Endodermal cell (in vitro differentiated cells): Measurements from ENCODE around the gene GATB. TPM values are rescaled to one million over a fixed set of nuclear protein-coding genes. Genes with fewer than 3 reads are reported as not detected.

Source experiments
- DNase-seq: peaks from one replicate; pipeline ENCODE4 v3.0.0-alpha.2; 2017
- H3K27ac ChIP-seq: 2 replicates; pipeline ENCODE4 v1.5.1; 2013; ENCODE audit warnings: mild to moderate bottlenecking, low read depth, low read length, moderate library complexity
- H3K27me3 ChIP-seq: 2 replicates; pipeline ENCODE4 v1.6.1; 2013; ENCODE audit warnings: mild to moderate bottlenecking, low read length, moderate library complexity; ENCODE audit not compliant: insufficient read depth, control insufficient read depth, poor library complexity, severe bottlenecking
- H3K36me3 ChIP-seq: 2 replicates; pipeline ENCODE4 v1.7.0; 2013; ENCODE audit warnings: mild to moderate bottlenecking, low read length, moderate library complexity; ENCODE audit not compliant: control insufficient read depth, insufficient read depth
- H3K4me1 ChIP-seq: one replicate; pipeline ENCODE4 v1.7.0; 2013; ENCODE audit warnings: low read length; ENCODE audit not compliant: control insufficient read depth, insufficient read depth
- H3K4me3 ChIP-seq: 2 replicates; pipeline ENCODE4 v1.5.1; 2013; ENCODE audit warnings: mild to moderate bottlenecking, low read length, moderate library complexity
- H3K9ac ChIP-seq: 2 replicates; pipeline ENCODE4 v1.6.1; 2013; ENCODE audit warnings: mild to moderate bottlenecking, low read length, moderate library complexity; ENCODE audit not compliant: poor library complexity, severe bottlenecking; ENCODE audit errors: extremely low read depth
- H3K9me3 ChIP-seq: 2 replicates; pipeline ENCODE4 v1.6.1; 2013; ENCODE audit warnings: mild to moderate bottlenecking, low read length, moderate library complexity; ENCODE audit not compliant: control insufficient read depth
- H3K27ac Mint-ChIP-seq: 2 replicates; pipeline ENCODE4 v1.8.0; 2020; ENCODE audit warnings: mixed read lengths
- H3K27me3 Mint-ChIP-seq: 2 replicates; pipeline ENCODE4 v1.8.0; 2021; ENCODE audit warnings: mild to moderate bottlenecking, mixed read lengths; ENCODE audit not compliant: insufficient read depth
- H3K36me3 Mint-ChIP-seq: 2 replicates; pipeline ENCODE4 v1.8.0; 2020; ENCODE audit warnings: low read depth, mixed read lengths
- H3K4me1 Mint-ChIP-seq: 2 replicates; pipeline ENCODE4 v1.8.0; 2020; ENCODE audit warnings: mixed read lengths
- H3K4me3 Mint-ChIP-seq: 2 replicates; pipeline ENCODE4 v1.8.0; 2020; ENCODE audit warnings: mild to moderate bottlenecking, moderate library complexity, mixed read lengths
- H3K9me3 Mint-ChIP-seq: 2 replicates; pipeline ENCODE4 v1.8.0; 2020; ENCODE audit warnings: mild to moderate bottlenecking, mixed read lengths
- WGBS, 2 experiments: methylation state at CpG; one replicate each; pipeline versions ENCODE4 v1.1.5 to v1.1.7; 2013; ENCODE audit warnings: missing lambda C conversion rate in 2 of 2, mixed read lengths in 1 of 2; ENCODE audit not compliant: insufficient coverage in 1 of 2, insufficient read length in 1 of 2; 5-methylcytosine and 5-hydroxymethylcytosine counted together
- total RNA-seq, 2 donors: library from RNA; stranded (reverse); fragmentation: NEBNext Ultra II Directional in 1 of 2; extraction: Animal tissue kit (Norgen Biotek cat#: 25700) in 1 of 2; gene quantifications; 2 replicates in 1 of 2; 3 replicates in 1 of 2; pipeline ENCODE4 v1.2.1, GENCODE V29; 2021
- TF ChIP-seq, protein P1 (sequence below): fragments of 200-600 bp; sonication (generic); conservative IDR thresholded peaks from 2 replicates; pipeline ENCODE4 v1.5.0; 2021; ENCODE audit warnings: antibody characterized with exemption, mild to moderate bottlenecking

The GATB gene
- total RNA-seq, 2 donors from 2014 or later: 18.3 to 20.5 TPM

DNA sequence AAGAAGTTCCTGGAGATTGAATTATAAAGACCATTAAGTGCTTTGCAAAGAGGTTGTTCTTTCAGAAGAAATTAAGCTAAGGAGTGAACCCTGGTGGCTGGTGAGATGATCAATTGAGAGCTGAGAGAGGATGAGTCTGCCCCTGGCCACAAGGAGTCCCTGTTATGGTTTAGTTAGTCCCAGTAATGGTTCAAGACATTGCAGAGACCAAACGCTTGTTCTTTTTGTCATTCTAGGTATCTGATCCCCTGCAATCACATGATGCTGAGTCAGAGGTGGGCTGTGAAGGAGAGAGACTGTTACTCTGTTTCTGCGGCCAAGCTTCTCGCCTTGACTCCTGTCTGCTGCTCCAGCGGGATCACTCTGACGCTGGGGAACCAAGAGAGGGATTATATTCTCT, 114.5 kb downstream of the GATB start:
- peaks cover 34% of the 10 kb centered on the region for H3K4me1 Mint-ChIP-seq

DNA sequence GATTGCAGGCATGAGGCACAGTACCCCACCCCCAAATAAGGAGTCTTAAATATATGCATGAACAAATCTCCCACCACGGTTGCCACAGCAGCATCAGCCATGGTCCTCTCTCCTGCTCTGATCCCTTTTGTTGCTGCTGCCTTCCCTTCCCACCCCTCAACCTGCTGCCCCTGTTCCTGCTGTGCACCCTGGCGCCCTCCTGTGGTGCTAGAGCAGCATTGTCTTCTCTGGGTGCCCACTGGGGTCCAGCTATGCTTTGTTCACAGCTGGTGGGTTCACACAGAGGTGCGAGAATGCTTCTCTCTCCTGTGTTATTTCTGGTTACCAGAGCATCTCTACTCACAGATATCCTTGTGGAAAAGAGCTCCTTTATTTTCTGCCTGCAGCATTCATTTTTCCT, 116.2 kb downstream of the GATB start:
- Histone ChIP-seq H3K4me3 (no peak overlapping the region), H3K27ac (no peak overlapping the region), H3K27me3 (peaks cover 30% of the 10 kb centered on the region), H3K9me3 (no peaks in the 10 kb centered on the region), H3K9ac (no peak overlapping the region), H3K4me1 (peaks cover 4% of the 10 kb centered on the region), H3K36me3 (no peaks in the 10 kb centered on the region)
- H3K36me3 Mint-ChIP-seq: peaks cover 4% of the 10 kb centered on the region
- H3K9me3 Mint-ChIP-seq: no peaks in the 10 kb centered on the region
- H3K4me1 Mint-ChIP-seq: peaks cover 47% of the 10 kb centered on the region
- H3K27me3 Mint-ChIP-seq: peaks cover 12% of the 10 kb centered on the region
- TF ChIP-seq, protein P1, sequence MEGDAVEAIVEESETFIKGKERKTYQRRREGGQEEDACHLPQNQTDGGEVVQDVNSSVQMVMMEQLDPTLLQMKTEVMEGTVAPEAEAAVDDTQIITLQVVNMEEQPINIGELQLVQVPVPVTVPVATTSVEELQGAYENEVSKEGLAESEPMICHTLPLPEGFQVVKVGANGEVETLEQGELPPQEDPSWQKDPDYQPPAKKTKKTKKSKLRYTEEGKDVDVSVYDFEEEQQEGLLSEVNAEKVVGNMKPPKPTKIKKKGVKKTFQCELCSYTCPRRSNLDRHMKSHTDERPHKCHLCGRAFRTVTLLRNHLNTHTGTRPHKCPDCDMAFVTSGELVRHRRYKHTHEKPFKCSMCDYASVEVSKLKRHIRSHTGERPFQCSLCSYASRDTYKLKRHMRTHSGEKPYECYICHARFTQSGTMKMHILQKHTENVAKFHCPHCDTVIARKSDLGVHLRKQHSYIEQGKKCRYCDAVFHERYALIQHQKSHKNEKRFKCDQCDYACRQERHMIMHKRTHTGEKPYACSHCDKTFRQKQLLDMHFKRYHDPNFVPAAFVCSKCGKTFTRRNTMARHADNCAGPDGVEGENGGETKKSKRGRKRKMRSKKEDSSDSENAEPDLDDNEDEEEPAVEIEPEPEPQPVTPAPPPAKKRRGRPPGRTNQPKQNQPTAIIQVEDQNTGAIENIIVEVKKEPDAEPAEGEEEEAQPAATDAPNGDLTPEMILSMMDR: peak; percentile 83
- no peak overlapping the region for H3K27ac Mint-ChIP-seq
- no peak overlapping the region for H3K4me3 Mint-ChIP-seq
- WGBS, 2 experiments: 26 to 39% methylated on average over 3 of the region's 3 CpGs
- DNase-seq: peak; percentile 89

More for the DNA sequence above, 114.5 kb downstream of the GATB start:
- H3K36me3 ChIP-seq: no peaks in the 10 kb centered on the region
- TF ChIP-seq, protein P1: peak; percentile 70
- H3K9ac ChIP-seq: no peak overlapping the region
- Mint-ChIP-seq H3K36me3 (peaks cover 13% of the 10 kb centered on the region), H3K27me3 (peaks cover 14% of the 10 kb centered on the region), H3K9me3 (no peaks in the 10 kb centered on the region), H3K4me3 (no peak overlapping the region), H3K27ac (no peak overlapping the region)
- no peak overlapping the region for H3K27ac ChIP-seq
- H3K4me1 ChIP-seq: peaks cover 3% of the 10 kb centered on the region
- no peak overlapping the region for H3K4me3 ChIP-seq
- WGBS, 2 experiments: 84 to 87% methylated on average over 3 to 5 of the region's 5 CpGs
- DNase-seq: peak; percentile 65
- no peaks in the 10 kb centered on the region for H3K9me3 ChIP-seq
- H3K27me3 ChIP-seq: peaks cover 23% of the 10 kb centered on the region

DNA sequence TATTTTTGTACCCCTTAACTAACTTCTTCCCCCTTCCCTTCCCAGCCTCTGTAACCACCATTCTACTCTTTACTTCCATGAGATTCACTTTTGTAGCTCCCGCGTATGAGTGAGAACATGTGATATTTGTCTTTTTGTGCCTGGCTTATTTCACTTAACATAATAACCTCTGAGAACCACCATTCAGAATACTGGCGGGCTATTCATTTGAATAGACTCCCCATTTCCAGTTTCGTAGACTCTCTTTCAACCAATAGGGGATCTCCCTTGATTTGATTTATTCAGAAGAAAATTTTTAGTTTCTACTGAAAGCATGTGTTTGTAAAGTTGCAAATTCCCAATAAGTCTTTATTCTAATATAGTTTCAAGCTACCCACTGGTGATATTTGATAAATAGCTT, 117.2 kb downstream of the GATB start:
- Histone ChIP-seq H3K27me3 (peaks cover 39% of the 10 kb centered on the region), H3K4me1 (peaks cover 8% of the 10 kb centered on the region), H3K9ac (no peak overlapping the region), H3K4me3 (no peak overlapping the region), H3K27ac (no peak overlapping the region), H3K9me3 (no peaks in the 10 kb centered on the region), H3K36me3 (no peaks in the 10 kb centered on the region)
- peaks cover 3% of the 10 kb centered on the region for H3K36me3 Mint-ChIP-seq
- no peak overlapping the region for H3K27ac Mint-ChIP-seq
- peaks cover 17% of the 10 kb centered on the region for H3K27me3 Mint-ChIP-seq
- H3K4me3 Mint-ChIP-seq: no peak overlapping the region
- H3K4me1 Mint-ChIP-seq: peaks cover 55% of the 10 kb centered on the region
- no peaks in the 10 kb centered on the region for H3K9me3 Mint-ChIP-seq
- DNase-seq: no peak
- TF ChIP-seq, protein P1: no peak
- 99 to 100% methylated on average over 2 to 4 of the region's 4 CpGs for WGBS, 2 experiments
